Activated T-helper 1 cell treated with anti-CD3 and anti-CD28 coated beads, Interleukin-2, amount 50 U/mL, for 16 hours (primary cell): ENCODE measurements around the gene SLC25A25.

Experiments used
- DNase-seq, 2 donors: peaks; one replicate each; pipeline ENCODE4 v3.0.0-alpha.2; 2020; ENCODE audit warnings: low read depth in 1 of 2, low spot score in 1 of 2

Gene SLC25A25

DNA sequence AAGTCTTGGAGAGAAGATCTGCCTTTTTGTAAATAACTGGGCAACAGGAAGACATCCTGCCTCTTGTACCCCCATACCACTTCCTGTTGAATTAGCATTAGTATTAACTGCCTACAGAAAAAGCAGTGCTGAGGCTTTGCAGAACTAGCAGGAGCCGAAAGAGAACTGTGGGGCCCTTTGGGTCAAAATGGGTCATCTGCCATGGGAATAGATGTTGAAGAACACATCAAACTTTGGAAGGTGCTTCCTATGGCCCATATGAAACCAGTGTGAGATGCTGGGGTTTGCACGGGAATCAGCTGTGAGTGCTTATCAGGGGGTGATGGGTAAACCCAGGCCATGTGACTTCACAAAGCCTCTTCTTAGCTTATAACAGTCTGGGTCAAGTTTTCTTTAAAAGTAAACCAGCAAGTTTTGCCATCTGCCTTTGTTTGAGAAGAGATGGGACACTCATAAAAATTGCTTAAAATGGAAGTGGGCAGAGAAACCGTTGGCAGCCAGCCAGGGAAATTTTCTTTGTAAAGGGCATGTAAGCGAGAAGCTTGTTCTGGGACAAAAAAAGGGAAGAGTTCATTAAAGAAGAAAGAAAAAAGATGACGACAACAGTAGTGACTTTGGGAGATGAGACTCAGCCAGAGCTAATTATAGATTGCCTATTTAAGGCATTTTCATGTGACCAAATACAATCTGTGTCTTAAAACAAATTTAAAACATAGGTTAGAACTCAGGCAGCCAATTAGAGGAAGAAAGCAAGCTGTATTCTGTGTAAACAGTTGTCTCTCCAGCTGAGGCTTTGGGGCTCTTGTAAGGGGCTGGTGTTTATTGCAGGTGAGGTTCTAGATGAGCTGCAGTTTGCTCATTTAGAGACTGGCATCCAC, 4.4 kb downstream of the SLC25A25 start:
- DNase-seq = peak in 1 of 2 donors; percentile 36

DNA sequence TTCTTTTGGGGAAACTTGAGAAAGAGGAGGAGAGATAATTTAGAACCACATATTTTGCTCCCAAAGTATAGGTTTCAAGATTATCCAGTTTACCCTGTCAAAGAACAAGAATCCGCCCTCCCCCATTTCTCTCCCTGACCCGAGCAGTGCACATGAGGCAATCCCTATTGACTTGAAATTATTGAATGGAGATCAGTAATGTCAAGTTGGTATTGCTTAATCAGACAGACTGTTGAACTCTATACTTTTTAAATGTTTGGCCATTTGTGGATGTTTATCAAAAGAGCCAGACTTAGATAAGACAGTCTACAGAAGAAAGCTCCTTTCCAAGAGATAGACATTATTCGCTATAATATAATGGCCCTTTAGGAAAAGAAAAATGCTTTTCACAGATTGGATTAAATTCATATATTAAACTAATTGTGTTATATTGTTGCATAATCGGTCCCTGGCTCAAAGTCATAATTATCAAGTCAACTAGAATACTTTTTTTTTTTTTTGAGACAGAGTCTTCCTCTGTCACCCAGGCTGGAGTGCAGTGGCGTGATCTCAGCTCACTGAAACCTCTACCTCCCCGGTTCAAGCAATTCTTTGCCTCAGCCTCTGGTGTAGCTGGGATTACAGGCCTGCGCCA, 5.3 kb downstream of the SLC25A25 start:
- DNase-seq = no peak

DNA sequence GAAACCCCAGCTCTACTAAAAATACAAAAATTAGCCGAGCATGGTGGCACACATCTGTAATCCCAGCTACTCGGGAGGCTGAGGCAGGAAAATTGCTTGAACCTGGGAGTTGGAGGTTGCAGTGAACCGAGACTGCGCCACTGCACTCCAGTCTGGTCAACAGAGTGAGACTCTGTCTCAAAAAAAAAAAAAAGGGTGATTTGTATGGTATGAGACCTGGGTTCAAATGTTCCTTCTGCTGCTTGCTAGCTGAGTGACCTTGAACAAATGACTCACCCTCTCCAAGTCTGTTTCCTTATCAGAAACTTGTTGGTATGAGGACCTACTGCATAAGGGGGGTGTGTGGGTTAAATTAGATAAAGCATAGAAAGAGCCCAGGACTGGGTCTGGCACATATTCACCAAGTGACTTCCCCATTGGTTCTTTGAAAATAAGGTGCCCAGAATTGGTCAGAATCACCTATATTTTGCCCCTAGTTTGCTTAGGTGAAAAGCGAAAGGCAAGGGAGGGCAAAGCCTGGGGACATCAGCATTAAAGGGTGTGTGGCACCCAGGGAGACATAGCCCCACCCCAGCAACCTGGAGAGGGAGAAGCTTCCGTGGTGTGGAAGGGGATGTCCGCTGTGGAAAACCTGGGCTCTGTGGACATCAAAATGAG, 9.9 kb downstream of the SLC25A25 start:
- DNase-seq = no peak

DNA sequence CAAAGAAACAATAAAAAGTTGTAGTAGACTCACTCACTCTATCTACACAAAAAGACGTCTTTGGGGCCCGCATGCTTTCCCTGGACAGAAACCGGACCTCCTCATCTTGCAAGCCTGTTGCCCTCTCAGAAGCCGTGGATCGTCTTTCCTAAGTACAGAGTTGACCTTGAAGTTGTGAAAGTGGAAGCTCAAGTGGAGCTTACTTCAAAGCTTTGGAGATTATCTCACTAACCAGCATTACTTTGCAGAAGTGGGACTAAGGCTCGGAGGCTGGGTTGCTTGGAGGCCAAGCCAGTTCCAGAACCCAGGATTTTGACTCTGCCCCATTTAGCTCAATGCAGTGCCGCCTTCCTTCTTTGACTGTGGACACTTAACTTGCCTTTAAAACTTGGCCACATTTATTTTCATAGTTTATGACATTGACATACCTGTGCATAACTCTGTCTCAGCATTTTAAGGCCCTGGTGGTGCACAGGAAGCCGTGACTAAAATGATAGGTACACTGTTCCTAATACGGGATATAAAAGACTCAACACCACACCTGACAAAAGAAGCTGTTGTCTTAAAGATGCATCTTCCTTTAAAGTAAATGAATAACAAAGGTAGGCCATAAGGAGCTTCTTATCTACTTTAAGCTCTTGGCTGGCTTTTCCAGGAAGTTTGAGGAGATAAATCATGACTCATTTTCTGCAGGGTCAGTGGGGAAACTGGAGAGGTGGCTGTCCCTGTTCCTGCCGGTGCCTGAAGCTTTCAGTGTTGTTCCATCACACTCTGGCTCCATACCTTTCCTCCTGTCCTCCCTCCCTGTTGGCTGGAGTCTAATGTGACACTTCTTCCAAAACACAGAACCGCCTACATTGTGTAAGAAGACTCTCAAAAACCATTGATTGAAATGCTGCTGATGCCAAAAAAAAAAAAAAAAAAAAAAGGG, 10.7 kb downstream of the SLC25A25 start:
- DNase-seq = no peak

DNA sequence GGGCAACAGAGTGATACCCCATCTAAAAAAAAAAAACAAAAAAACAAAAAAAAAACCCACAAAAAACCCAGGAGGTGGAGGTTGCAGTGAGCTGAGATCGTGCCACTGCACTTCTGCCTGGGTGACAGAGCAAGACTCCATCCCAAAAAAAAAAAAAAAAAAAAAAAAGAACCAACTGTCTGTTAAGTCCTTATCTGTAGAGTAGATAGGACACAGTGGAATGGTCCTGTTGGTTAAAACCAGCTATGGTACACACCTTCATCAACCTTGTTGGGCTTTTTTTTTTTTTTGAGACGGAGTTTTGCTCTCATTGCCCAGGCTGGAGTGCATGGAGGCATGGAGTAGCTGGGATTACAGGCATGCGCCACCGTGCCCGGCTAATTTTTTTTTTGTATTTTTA, 12.2 kb downstream of the SLC25A25 start:
- DNase-seq = no peak

DNA sequence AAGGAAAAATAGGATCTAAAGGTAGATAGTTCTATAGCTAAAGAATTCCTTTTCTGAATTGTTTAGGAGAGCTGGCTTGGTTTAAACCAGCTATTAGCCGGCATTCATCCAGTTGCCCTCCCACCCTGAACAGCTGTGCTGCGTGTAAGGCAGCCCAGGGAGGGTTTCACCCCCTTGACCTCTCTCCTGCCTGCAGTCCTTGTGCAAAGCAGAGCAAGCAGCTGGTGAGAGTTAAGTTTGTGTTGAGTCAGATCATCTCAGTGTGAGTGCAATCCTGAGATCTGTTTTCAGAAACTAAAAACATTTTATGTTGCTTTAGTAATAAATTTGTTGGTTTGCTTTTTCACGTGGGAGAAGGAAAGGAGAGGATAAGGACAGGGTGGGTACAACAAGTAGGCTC, 13.0 kb downstream of the SLC25A25 start:
- no peak for DNase-seq

DNA sequence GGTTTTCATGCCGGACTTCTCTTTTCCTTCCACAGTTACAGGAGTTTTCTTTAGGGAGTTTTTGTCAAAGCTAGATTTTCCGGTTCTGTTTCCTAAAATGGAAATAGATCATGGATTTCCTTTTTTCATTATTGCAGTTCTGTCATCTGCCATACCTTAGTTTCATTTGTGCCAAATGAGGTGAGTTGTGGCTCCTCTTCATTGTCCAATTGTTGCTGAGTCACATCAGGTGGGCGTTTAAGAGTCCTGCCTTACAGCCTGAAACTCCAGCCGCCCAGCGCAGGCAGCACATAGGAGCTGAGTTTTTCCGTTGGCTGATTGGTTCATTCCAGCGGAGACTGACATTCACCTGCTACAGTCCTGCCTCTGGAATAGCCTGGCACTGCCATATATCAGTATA, 14.1 kb downstream of the SLC25A25 start:
- no peak for DNase-seq

DNA sequence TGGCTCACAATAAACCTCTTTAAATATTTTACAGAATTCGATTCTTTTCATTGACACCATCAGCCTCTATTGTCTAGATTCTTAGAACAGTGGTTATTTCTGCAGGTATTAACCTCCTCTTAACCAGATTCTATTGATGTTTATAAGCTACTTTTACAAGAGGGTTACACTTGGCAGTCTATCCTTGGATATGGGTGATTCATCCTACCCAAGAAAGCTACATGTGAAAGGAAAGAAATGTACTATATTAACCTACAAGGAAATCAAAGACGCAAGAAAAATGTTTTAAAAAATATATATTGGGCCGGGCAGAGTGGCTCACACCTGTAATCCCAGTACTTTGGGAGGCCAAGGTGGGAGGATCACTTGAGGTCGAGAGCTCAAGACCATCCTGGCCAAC, 16.7 kb downstream of the SLC25A25 start:
- DNase-seq = no peak

DNA sequence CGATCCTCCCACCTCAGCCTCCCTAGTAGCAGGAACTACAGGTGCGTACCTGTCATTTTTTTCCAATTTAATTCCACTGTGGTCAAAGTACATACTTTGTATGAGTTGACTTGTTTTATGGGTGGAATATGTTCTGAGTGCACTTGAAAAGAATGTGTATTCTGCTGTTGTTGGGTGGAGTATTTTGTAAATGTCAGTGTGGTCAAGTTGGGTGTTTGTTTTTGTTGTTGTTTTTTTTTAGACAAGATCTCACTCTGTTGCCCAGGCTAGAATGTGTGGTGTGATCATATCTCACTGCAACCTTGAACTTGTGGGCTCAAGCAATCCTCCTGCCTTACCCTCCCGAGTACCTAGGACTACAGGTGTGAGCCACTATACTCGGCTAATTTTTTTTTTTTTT, 17.9 kb downstream of the SLC25A25 start:
- no peak for DNase-seq

DNA sequence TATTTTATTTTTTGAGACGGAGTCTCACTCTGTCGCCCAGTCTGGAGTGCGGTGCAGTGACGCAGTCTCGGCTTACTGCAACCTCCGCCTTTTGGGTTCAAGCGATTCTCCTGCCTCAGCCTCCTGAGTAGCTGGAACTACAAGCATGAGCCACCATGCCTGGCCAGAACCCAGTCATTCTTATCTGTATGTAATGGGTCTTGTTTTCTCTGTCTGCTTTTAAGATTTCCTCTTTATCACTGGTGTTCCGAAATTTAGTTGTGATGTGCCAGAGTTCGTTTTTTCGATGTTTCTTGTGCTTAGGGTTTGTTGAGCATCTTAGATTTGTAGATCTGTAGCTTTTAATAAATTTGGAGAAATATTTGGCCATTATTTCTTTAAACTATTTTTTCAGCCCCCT, 19.2 kb downstream of the SLC25A25 start:
- no peak for DNase-seq

DNA sequence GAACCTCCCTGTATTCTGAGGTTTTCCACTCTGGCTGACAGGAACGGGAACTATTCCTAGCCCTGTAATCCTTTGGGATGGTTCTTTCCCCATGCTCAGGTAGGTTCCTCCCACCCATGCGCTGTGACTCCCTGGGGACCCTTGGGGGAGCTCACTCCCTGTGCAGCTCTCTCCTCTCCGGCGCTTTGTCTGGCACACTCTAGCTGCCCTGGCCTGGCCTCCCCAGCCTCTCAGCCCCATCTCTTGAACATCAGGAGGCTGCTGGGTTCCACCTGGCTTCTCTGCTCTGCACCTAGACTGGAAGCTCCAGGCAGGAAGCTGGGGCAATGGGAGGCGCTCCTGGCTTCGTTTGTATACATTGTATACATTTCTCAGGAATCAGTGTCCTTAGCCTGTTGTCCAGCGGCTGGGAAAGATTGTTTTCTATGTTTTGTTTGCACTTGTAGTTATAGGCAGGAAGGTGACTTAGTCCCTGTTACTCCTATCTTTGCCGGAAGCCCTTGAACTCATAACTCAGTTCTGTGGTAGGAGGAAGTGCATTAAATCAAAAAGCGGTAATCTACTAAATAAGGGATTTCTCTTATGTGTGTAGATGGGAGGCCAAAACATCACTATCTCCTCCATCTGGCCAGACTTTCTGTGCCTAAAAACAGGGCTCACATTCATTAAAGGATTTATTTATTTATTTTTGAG, 20.4 kb downstream of the SLC25A25 start:
- DNase-seq = no peak

DNA sequence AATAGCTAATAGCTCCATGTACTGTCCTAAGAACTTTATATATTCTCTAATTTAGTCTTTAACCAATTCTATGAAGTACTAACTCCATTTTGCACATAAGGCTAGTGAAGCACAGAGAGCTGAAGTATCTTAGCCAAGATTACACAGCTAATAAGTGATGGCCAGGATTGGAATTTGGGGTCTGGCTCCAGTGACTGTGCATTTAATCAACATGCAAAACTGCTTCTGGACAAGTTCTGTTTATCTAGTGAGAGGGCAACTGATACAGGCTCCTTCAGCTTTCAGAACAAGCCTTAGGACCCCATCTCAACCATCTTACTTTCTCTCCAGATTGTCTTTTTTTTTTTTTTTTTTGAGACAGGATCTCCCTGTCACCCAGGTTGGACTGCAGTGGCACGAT, 21.3 kb downstream of the SLC25A25 start:
- no peak for DNase-seq

DNA sequence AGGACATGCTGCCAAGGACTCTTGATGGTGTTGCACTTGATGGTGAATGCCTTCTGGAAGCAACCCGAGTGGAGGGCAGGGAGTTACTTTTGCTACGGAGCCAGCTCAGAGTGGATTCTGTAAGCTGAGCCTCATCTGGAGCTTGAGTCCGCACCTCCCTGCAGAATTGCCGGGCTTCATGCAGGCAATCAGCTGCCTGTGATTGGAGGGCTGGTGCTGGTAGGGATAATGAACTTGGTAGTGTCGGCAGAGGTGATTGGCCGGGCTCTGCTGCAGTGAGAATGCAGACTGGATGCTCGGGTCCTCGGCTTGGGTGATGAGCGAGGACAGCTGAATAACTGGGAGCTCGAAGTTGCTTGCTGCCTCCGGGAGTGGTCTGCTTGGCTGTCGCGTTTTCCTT, 23.1 kb downstream of the SLC25A25 start:
- no peak for DNase-seq

DNA sequence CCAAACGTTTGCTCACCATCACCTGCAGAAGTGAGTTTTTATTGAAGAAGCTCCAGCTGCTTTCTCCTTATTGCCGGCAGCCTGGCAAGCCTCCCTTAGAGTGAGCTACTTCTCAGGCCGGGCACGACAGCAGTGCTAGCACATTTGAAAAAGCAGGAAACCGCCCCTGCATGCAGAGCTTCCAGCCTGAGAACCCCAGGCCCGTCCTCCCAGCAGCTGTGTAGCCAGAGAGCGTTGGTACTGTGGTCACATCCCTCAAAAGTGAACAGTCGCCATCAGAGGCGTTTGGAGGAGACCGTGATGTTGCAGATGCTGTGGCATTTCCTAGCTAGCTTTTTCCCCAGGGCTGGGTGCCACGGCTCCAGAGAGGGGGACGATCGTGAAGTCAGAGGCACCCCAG, 23.5 kb downstream of the SLC25A25 start:
- no peak for DNase-seq

DNA sequence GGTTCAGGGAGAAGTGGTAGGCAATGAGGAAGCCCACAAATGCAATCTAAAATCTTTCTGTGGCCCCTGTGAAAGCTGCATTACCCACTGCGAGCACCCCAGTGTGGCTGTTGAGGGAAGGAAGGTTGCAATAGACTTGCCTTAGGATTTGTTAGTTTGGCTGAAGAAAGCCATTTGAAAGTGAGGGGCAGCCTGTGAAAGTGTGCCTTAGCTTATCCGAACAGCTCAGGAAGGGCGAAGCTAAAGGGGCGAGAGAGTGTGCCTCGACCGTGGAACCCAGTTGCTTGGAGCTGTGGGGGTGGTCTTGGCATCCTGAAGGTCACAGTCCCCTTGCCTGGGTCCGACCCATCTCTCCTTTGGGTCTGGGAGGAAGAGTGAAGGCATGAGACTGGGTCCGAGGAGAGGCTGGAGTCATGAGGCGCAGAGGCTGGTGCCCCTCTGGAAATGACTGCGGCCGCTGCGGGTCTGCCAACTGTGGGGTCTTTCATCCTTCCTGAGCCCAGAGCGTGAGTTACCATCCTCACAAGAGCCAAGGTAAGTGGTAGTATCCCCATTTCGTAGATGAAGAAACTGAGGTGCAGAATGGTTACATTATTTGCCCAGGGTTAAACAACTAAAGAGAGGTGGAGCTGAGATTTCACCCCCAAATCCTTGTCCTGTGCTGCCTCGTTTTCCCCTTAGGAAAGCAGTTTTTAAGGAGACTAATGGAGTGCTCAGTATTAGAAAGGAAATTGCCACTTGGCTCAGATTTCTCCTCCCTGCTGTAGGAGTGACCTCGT, 24.4 kb downstream of the SLC25A25 start:
- DNase-seq = no peak

DNA sequence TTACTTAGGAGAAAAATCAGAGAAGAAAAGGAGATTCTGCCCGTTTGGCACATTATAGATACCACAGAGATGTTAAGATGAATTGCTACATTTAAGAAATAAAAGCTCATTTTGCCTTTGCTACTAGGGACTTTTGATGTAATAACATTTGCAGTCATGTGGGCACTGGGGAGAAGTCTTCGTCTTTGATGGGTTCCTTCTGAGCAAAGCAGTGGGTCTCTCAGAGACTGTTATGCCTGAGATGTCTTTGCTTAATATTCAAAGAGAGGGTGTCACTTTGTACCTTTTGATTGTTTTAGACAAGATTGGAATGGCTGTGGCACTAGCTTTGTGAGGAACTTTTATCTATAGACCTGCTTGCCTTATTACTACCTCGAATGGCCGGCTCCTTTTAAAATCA, 25.0 kb downstream of the SLC25A25 start:
- no peak for DNase-seq

DNA sequence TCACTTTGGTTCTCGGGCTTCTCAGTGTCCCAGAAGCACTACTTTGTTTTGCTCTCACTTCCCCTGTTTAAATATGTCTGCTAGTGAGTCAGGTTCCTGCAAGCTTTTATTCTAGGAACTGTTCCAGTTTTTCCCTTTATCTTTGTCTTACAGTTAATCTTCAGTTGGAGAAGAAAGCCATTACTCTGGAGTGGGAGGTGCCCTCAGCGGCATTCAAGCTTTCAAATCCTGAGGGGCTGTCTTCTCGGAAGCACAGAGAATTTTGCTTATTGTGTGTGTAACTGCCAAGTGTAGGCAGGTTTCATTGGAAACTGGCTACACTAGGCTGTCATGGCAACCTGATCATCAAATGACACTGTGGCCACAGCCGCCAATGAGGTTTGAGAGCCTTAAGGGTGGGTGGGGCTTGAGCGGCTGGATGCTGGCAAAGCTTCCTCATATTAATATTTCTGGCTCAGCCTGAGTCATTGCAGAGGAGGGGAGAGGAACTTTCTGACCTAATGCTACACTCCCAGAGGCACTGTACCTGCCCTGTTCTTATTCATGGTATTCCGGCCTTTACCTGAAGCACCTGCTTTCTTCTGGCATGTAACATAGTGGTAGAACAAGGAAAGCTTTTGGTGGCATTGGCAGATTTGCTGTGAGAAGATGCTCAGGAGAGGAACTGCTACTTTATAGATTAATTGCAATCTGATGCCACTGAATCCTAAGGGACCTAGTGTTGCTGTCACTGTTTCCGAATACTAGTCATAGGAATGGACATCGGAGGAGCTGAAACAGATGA, 26.3 kb downstream of the SLC25A25 start:
- peak in 1 of 2 donors; percentile 61 for DNase-seq

DNA sequence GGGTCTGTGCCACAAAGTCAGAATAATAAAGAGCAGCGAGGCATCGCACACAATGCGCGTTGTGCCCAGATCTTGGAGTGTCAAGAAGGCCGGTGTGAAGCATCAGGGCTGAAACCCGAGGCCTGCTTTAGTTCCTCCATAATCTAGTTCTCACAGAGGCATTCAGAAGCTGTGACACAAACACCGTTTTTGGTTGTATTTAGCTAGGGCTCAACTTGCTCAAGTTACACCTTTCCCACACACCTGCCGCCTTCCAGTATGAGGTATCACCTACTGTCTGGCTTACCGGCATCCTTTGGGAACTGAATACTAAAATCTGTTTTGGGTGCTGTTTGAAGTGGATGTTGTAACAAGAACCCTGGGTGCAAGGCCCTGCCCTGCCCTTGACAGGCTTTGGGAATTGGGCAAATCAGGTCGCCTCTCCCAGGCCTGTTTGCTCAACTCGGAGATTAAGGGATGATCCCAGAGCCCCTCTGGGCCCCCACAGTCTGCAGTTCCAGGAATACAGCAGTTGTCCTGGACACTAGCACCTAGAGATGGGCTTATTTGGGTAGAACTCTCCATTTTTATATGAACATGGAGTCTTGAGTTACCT, 27.0 kb downstream of the SLC25A25 start:
- DNase-seq = no peak
